Spleen (tissue), 7 donors: ENCODE results near the gene DIP2C.

Source experiments
- CTCF ChIP-seq, 11 experiments: fragments of 200-600 bp in 7 of 11; fragments of 450-650 bp in 4 of 11; sonication (generic) in 4 of 11; IDR thresholded peaks in 8 of 11; conservative IDR thresholded peaks in 3 of 11; 1 replicate in 7 of 11; 2 replicates in 4 of 11; pipeline versions ENCODE4 v1.4.0 to v1.8.0; 2016 to 2021; ENCODE audit warnings: antibody characterized with exemption in 11 of 11, inconsistent platforms in 4 of 11, mild to moderate bottlenecking in 1 of 11
- POLR2A ChIP-seq, 3 donors: fragments of 450-650 bp; IDR thresholded peaks; one replicate each; pipeline ENCODE4 v1.5.1; 2017; ENCODE audit warnings: antibody characterized with exemption in 3 of 3, mild to moderate bottlenecking in 1 of 3
- donor health status: DM: no; HTN: no; CAD: no; lungs with moderate emphysema.
- donor health status: DM: no; HTN: no; CAD: no.
- donor health status: DM: no; HTN: no; CAD: no.

GRCh38 chr10:486206-486605 is 203.3 kb downstream of the DIP2C start:
- TF ChIP-seq POLR2A (IDR thresholded peaks at IDR 0.05) (no peak), CTCF (IDR thresholded peaks at IDR 0.05 in 8 of 11, conservative IDR thresholded peaks at IDR 0.05 in 3 of 11) (no peak)
